HG02885 (cell line): ENCODE measurements around the gene CAMSAP1.

ENCODE experiments used
- ATAC-seq: cut with Tn5 transposase; IDR thresholded peaks from one replicate; pipeline ENCODE4 v1.9.1; 2021; ENCODE audit warnings: mild to moderate bottlenecking; ENCODE audit not compliant: unreplicated experiment, poor library complexity

Gene CAMSAP1

DNA sequence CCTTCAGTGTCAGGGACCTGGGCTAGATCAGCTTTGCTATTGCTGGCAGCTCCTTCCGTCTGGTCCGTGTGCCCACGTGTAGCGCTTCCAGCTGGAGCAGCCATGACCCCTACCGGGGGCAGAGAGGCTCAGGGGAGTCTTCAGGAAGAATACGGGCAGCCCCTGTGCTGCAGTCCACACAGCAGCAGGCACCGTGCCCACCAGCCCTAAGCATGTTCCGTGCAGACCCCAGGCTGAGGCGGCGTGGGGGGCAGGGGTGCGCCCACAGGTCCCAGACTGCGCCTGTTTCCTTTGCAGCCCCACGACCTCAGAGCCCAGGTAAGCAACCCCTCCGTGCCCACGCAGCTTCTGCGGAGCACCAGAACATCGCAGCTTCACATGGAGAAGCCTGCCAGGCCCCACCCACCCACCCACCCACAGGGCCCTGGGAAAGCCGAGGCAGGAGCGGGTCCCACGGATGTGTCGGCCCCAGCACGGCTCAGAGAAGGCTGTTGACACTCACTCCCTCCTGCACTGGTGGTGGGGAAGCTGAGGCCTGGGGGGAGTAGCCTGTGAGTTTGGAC is 122.3 kb downstream of the CAMSAP1 start:
- no peak for ATAC-seq

DNA sequence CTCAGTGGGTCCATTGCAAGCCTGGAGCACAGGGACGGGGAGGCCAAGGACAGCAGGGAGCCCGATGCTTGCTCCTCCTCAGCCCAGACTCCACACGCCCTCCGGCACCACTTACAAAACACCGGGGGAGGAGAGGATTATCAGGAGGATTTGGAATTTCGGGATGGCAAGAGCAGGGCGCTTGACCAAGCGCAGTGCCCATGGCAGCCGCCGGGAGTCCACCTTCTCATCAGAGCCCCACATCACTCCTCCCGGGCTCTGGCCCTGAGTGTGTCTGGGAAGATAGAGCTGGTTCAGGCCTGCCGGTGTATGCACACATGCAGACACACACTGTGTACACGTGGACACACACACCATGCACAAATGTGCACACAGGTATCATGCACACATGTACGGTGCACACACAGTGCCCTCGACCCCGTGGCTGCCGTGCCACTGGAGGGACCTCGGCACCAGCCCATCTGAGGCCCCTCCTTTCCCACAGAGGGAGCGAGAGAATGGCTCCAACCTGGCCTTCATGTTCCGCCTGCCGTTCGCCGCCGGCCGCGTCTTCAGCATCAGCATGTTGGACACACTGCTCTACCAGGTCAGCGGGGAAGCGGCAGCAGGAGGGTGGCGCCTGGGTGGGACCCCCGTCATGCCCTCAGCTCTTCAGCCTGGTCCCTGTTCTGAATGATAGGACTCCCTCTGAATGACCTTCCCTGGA is 123.7 kb downstream of the CAMSAP1 start:
- ATAC-seq = no peak

DNA sequence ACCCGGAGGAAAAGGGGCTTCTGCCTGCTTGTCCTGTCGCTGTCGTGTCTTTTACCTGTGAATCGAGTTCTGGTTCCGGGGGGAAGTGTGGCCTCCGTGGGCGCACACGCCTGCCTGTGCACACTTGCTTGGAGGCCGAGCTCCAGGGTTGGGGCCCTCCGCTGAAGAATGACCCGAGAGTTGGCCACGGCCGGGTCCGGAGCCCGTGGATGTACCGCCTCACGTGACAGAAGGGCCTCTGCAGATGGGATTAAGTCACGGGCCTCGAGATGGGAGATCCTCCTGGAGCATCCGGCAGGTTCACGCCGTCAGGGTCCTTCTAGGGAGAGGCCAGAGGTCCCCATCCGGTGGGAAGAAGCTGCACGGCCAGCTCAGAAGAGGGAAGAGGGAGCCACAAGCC is 124.4 kb downstream of the CAMSAP1 start:
- ATAC-seq = no peak

DNA sequence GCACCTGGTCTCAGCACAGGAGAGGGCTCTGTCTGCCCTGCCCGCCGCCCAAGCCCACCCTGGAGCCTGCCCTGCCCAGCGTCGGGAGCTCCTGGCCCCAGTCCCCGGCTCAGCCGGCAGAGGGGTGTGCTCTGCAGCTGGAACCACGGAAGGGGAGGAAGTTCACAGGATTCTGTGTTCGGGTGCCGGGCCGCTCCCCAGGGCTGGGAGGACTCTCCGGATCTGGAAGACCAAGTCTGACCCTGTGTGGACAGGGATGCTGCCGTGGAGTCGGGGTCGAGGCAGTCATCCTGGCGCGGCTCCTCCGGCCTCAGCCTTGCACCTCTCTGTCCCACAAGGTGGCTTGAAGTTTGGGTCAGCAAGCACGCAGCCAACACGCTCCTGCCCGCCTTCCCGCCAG is 126.7 kb downstream of the CAMSAP1 start:
- ATAC-seq = no peak

DNA sequence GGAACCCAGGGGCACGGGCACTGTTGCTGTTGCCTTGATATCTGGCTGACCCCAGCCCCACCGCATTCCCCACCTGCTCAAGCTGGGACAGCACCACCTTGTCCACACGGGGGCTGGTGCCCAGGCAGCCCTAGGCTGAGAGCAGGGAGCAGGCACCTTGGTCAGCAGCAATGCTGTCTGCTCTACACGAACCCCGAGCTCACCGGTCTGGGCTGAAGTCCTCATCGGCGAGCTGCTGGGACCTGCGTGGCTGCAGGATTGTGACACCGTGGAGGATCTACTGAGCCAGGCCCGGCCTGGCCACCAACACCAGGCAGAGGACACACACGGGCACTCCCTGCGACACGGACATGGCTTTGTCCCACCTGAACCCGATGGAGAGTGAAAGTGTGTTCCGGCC is 127.3 kb downstream of the CAMSAP1 start:
- ATAC-seq = no peak

DNA sequence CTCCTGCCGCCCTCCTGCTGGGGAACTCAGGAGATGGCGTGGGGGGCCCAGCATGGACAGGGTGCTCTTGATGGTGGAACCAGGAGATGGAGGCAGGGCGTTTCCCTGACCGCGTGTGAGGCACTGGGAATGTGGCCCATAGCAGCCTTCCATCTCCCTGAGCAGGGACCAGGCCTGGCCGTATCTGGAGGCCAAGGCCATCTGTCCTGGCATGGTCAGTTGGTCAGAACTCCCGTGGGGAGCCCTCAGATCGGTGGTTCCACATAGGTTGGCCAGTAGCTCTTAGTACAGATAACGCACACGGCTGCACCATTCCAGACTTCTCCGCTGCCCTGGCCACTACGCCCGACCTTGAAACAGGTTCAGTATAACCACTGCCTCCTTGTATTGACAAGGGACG is 127.8 kb downstream of the CAMSAP1 start:
- ATAC-seq = no peak

DNA sequence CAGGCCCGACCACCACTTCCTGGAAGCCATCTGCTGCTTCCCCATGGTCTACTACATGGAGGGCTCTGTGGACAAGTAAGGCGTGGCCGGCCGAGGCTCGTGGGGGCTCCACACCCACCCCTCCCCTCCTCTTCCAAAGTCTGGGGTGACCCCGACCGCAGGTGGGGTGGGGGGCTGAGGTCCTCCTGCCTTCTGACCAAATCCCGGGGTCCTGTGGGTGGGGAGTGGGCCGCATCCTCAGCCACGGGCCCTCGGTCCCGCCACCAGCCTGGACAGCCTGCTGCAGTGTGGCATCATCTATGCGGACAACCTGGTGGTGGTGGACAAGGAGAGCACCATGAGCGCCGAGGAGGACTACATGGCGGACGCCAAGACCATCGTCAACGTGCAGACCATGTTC is 128.9 kb downstream of the CAMSAP1 start:
- no peak for ATAC-seq

DNA sequence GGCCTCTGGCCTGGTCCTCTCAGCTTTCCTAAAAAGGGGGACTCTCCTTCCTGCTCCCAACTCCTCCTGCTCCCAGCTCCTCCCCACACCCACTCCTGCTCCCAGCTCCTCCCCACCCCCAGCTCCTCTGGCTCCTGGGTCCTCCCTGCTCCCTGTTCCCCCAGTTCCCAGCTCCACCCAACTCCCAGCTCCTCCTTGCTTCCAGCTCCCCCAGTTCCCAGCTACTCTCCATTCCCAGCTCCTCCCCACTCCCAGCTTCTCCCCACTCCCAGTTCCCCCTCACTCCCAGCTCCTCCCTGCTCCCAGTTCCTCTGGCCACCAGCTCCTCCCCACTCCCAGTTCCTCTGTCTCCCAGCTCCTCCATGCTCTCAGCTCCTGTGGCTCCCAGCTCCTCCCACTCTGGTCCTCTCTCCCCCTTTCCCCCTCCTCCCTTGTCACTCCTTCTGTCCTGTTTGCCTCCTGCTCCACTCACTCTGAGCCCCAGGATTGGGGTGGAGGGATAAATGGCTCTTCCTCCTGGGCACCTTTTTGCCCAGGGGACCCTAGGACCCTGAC is 129.6 kb downstream of the CAMSAP1 start:
- no peak for ATAC-seq

DNA sequence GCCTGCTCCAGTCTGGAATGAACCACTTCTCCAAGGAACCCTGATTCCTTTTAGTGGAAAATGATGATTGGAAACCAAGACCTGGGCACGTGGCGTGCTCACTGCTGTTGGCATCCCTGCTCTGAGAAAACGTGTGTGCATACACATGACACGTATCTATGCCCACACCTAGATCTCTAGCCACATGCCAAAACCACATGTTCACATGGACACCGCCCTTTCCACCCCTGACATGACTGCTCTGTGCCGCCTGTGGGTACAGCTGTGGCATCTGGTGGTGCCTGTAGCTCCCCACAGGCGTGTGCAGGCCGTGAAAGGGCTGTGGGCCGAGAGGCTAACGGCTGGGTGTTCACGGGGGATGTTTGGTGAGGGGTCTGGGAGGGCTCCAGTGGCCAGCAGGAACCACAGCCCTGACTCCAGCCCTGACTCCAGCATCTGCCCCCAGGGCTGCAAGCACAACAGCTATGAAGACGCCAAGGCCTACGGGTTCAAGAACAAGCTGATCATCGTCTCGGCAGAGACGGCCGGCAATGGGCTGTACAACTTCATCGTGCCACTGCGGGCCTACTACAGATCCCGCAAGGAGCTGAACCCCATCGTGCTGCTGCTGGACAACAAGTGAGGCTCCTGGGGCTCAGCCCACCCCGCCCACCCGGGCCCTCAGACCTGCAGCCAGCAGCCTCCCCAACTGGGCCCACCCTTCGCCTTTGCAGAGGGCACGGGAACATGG is 130.3 kb downstream of the CAMSAP1 start:
- no peak for ATAC-seq

DNA sequence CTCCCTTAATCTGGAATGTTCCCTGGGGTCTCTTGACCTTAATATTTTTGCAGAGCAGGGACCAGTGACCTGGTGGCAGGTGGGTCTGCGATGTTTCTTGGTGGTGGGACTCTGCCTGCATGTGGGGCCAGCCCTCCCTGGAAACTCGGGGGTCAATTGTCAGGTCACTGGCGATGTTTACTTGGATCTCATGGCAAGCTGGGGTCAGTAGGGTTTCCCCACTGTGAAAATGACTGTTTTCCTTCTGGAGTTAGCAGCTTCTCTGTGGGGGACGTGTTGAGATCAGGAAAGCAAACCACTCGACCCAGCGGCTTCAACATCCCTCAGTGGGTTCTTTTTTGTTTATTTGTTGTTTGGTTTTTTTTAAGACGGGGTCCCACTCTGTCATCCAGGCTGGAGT is 131.4 kb downstream of the CAMSAP1 start:
- no peak for ATAC-seq

DNA sequence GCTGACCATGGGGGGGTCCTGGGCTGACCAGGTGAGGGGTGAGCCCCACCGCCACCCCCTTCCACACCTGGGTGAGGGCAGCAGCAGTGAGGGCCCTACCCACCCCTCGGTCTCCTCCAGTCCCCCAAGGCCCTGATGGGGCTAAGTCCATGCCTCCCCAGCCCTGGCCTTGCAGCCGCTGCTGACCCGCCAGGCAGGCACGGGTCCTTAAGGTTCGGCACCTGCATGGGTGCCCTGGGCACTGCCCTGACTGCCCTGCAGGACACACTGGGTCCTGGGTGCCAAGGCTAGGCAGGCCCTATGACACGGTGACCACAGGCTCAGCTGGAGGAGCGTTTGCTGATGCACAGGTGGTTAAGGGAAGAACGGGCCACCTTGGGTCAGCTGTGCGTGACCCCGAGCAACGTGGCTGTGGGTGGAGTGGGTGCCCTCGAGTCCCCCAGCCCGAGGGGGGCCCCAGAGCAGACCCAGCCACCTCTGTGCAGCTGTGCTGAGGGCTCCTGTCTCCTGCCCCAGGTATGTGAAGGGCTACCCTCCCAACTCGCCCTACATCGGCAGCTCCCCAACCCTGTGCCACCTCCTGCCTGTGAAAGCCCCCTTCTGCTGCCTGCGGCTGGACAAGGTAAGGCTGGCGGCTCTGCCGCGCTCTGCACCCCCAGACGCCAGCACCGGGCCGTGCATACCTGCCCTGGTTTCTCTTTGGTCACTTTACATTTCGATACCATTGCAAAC is 132.4 kb downstream of the CAMSAP1 start:
- no peak for ATAC-seq

DNA sequence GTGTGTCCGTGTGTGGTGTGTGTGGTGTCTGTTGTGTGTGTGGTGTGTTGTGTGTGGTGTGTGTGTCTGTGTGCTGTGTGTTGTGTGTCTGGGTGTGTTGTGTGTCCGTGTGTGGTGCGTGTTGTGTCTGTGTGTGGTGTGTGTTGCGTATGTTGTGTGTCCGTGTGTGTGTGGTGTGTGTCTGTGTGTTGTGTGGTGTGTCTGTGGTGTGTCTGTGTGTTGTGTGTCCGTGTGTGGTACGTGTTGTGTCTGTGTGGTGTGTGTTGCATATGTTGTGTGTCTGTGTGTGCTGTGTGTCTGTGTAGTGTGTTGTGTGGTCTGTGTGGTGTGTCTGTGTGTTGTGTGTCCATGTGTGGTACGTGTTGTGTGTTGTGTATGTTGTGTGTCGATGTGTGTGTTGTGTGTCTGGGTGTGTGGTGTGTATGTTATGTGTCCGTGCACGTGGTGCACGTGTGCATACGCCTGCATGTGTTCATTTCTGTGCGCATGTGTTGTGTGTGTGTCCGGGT is 133.1 kb downstream of the CAMSAP1 start:
- ATAC-seq = no peak

DNA sequence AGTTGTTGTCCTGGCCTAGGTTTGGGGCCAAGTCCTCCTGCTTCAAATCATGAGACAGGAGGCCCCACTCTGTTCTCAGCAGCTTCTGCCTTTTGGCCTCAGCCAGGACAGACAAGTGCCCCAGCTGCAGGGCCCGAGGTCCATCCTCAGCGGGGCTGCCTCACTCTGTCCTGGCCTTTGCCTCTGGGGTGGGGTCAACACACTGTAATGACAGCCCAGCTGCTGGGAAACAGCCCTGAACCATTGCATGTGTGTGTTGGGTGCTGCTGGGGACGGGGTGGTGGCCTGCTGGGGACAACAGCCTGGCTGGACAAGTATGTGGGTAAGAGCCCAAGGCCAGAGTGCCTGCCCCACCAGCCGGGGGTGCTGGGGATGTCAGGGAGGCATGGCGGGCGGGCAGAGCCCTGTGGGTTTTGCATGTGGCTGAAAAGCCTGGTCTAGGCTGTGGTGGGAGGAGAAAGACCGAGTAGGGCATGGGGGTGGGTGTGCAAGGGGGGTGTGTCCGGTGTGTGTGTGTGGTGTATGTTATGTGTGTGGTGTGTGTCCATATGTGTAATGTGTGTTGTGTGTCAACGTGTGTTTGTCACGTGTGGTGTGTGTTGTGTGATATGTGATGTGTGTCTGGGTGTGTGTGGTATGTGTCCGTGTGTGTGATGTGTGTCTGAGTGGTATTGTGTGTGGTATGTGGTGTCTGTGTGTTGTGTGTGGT is 133.7 kb downstream of the CAMSAP1 start:
- no peak for ATAC-seq

DNA sequence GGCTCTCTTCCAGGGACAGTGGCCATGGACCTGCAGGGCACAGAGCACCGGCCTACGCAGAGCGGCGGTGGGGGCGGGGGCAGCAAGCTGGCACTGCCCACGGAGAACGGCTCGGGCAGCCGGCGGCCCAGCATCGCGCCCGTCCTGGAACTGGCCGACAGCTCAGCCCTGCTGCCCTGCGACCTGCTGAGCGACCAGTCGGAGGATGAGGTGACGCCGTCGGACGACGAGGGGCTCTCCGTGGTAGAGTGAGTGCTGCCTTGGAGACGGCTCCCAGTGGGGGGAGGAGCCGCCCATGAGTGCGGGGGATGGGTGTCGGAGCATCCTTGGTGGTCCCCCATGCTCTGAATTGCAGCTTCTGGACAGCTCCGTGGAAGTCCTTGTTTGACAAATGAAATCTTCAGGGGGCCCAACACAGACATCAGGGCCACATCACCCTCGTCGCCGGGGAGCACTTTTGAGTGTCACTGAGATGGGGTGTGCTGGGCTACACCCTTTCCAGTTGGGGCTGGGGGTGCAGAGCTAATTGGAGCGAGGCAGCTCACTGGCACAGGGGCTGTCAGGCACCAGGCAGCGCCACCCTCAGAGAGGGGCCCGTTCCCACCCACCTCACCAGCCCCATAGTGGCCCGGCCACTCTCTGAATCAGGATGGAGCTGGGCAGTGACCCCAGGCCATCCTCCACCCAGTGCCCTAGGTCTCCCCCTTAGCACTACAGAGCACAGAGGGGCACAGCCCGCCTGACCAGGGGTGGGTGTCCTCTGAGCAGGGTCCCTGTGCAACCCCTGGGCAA is 134.4 kb downstream of the CAMSAP1 start:
- no peak for ATAC-seq

DNA sequence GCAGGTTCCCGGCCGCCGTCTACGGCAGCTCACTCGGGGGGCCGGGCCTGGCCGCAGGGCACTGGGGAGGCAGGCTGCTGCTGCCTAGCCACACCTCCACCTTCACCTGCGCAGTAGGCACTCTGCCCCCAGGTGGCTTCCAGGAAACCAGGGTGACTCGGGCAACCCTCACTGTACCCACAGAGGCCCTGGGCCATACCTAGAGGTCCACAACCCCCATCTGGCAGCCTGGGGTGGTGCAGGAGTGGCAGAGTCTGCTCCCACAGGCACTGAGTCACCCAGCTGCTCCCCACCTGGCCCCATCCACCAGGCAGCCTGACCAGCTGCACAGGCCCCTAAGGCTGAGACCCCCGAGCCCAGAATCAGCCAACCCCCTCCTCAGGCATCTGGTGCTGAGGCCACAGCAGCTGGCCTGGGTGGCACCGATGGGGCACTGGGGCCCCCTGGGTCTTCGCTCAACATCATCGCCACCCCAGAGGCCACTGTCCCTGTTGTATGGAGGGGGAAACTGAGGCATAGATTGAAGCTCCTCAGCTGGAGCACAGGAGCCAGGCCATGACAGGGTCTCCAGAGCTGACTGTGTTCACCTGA is 135.2 kb downstream of the CAMSAP1 start:
- ATAC-seq = no peak

DNA sequence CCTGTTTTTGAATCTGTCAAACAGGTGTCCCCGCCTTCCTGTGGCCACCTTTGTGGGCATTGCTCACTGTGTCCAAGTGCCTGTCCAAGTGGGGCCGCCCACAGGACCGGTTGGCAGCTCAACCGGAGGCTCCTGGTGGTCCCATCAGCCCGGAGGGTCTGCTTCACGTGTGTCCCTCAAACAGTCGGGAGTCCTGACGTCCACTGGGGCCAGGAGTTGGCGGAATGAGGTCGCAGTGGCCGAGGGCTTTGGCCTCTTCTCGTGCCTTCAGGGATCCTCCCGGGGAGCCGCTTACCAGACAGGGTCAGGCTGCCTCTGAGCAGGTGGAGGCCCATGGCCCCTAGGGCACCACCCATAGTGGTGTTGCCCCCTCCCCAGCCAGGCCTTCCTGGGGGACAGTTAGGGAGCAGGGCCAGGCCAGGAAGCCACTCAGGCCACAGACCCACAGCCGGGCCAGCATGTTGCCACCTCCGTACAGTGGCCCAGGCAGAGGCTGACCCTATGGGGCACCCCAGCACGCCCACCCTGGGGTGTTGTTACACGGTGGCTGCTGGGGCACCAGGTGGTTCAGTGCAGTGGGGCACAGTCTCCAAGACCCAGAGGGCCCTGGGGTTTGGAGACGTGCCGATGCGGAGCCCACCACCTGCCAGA is 135.8 kb downstream of the CAMSAP1 start:
- no peak for ATAC-seq

DNA sequence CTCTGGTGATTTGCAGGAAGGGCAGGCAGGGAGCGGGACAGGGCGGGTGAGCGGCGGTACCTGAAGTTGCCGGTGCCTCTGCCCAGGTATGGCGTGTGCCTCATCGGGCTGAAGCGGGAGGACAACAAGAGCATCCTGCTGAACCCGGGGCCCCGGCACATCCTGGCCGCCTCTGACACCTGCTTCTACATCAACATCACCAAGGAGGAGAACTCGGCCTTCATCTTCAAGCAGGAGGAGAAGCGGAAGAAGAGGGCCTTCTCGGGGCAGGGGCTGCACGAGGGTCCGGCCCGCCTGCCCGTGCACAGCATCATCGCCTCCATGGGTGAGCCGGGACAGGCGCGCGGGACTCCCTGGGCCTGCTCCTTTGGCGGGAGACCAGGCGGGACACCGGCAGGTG is 136.6 kb downstream of the CAMSAP1 start:
- ATAC-seq = no peak

DNA sequence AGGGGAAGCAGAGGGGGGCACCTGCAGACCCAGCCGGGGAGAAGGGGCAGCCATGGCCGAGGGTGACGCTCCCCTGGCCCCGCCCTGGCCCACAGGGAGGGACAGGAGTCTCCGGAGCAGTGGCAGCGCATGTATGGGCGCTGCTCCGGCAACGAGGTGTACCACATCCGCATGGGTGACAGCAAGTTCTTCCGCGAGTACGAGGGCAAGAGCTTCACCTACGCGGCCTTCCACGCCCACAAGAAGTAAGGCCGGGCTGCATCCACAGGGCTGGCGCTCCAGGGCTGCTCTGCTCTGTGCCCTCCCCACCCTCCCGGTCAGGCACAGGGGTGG is 137.2 kb downstream of the CAMSAP1 start:
- ATAC-seq = no peak
